GM20000 (cell line): ENCODE data around the gene DLG2.
"Not testable (repeated sequence)": the region's sequence is repeated elsewhere in the genome, so short reads cannot be mapped to it uniquely, and the experiment has no call there.

Experiments used
- DNase-seq: peaks from one replicate; pipeline ENCODE4 v3.0.0; 2012; ENCODE audit warnings: low spot score
- TF ChIP-seq, protein P1 (sequence below): IDR thresholded peaks from 2 replicates; pipeline ENCODE4 v1.5.1; 2012; ENCODE audit warnings: mild to moderate bottlenecking, control low read depth; ENCODE audit errors: extremely low read depth, missing control alignments

DLG2 gene

DNA sequence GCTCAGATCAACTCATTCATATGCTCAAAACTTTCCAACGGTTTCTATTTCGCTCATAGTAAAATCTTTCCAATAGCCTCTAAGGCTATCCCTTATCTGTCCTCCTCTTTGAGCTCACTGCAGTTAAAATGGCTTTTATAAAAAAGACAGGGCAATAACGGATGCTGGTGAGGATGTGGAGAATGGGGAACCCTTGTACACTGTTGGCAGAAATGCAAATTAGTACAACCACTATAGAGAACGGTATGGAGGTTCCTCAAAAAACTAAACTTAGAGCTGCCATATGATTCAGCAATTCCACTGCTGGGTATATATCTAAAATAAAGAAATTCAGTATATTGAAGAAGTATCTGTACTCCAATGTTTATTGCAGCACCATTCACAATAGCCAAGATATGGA lies 345.6 kb downstream of the DLG2 start:
- TF ChIP-seq, protein P1, sequence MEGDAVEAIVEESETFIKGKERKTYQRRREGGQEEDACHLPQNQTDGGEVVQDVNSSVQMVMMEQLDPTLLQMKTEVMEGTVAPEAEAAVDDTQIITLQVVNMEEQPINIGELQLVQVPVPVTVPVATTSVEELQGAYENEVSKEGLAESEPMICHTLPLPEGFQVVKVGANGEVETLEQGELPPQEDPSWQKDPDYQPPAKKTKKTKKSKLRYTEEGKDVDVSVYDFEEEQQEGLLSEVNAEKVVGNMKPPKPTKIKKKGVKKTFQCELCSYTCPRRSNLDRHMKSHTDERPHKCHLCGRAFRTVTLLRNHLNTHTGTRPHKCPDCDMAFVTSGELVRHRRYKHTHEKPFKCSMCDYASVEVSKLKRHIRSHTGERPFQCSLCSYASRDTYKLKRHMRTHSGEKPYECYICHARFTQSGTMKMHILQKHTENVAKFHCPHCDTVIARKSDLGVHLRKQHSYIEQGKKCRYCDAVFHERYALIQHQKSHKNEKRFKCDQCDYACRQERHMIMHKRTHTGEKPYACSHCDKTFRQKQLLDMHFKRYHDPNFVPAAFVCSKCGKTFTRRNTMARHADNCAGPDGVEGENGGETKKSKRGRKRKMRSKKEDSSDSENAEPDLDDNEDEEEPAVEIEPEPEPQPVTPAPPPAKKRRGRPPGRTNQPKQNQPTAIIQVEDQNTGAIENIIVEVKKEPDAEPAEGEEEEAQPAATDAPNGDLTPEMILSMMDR, result no peak
- DNase-seq, result no peak

DNA sequence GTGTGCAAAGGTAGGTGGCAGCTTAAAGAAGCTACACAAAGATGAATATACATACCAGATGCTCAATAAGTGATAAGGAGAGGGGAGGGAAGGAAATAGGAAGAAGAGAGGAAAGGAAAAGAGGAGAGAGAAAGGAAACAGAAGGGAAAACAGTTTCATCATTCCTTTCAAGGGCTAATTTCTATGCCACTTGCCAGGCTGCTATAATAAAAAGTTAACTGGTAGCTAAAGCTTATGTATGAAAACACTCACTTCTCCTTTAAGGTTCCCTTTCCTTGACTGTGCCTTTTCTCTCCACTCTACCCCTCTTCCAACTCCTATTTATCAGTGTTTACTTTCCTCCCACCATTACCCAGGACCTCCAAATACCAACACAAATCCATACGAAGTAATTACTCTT lies 347.9 kb downstream of the DLG2 start:
- no peak for DNase-seq
- TF ChIP-seq, protein P1, result no peak

DNA sequence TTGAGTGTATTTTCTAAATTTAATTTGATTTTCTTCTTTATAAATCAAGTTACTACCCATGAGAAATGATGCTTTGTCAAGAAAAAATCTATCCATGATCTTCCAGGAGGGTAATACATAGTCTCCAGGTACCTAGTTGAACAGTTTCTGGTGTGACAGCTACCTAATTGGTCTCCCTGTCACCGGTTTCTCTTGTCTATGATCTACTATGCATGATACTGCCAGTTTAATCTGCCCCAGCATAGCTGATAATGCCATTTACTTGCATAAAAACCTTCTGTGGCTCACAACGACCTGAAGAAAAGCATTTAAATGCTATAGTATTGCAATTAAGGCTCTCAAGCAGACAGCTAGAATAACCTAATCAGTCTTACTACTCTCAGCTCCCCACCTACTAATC lies 349.5 kb downstream of the DLG2 start:
- TF ChIP-seq, protein P1, result no peak
- DNase-seq, result no peak

DNA sequence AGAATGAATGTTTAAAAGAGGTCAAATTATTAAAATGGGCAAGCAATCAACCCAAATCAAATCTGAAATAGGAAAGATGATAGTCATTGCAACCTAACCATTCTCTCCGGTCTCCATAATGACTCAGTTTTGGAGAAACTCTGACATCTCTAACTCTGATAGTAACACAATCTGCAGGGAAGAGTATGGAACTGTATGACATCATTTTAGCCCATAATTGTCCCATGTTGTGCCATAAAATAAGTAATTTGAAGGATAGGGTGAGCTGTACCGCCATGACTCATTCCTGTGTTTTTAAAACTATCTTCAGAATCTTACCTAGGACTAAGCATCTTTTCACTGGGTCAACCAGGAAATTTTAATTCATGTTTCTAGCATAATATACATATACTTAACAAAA lies 350.8 kb downstream of the DLG2 start:
- no peak for DNase-seq
- TF ChIP-seq, protein P1, result no peak

DNA sequence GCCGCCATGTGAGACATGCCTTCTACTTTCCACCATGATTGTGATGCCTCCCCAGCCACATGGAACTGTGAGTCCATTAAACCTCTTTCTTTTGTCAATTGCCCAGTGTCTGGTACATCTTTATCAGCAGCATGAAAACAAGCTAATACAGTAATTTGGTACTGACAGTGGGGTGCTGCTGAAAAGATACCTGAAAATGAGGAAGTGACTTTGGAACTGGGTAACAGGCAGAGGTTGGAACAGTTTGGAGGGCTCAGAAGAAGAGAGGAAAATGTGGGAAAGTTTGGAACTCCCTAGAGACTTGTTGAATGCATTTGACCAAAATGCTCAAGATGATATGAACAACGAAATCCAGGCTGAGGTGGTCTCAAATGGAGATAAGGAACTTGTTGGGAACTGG lies 356.8 kb downstream of the DLG2 start:
- DNase-seq, result not testable (repeated sequence)

DNA sequence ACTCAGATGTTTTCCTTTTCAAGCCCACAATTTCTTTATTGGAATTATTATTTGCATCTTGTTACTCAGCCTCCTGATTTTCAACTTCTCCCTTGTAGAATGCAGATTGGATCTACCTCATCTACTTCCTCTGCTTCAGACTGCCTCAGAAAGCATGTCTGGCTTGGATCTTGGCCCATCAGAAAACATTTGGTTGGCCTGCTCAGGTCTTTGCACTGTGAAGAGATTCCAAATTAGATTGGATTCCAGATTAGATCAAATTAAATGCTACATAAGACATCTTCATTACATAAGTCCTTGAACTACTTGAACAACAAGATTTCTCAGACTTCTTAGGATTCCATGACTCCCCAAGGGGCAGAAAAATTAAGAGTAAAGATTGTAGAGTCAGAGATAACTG lies 358.0 kb downstream of the DLG2 start:
- DNase-seq, result no peak
- TF ChIP-seq, protein P1, result no peak

DNA sequence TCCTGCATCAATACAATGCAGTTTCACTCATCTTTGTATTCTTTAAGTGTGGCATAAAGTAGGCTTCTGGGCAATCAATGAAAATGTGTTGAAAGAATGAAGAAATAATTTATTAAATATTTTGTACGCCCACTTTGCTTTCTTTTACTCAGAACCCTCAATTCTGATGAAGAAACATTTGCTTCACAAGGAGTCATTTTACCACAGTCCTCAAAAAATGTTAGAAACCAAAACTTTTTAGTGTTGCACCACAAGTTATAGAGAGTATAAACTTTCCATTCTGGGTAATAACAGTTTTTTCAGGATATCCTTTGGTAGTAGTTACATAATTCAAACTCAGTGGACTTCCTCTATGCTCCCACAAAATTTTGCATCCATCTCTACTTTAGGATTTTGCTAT lies 360.5 kb downstream of the DLG2 start:
- DNase-seq, result no peak
- TF ChIP-seq, protein P1, result no peak

DNA sequence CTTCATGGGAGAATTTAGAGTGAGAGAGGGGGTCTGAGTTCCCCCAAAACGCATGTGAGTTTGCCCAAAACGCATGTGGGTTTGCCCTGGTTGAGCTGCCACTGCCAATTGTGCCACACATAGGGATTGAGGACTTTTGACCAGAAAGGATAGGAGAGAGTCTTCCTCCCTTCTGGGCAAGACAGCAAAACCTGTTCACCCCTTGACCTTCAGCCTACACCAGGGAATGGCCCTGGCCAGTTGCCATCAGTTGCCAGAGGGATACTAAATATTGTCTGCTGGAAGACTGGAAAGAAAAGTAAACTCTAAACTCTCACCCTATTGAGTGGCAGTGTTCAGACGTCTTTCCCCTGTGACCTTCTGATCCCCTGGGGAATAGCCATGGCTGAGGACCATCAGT lies 363.8 kb downstream of the DLG2 start:
- TF ChIP-seq, protein P1, result no peak
- no peak for DNase-seq
